IMR-90 (cell line): ENCODE measurements around the gene TAB2. TPM values are rescaled to one million over a fixed set of nuclear protein-coding genes. Genes with fewer than 3 reads are reported as not detected.

Source experiments
- ATAC-seq: fragments of 200-7000 bp; cut with Tn5 transposase; 2 replicates; pipeline ENCODE4 v1.9.1; 2020; ENCODE audit warnings: low read depth, mild to moderate bottlenecking, moderate library complexity
- BruUV-seq: library from RNA; stranded (reverse); fragments of 400-500 nt; replicated peaks from 2 replicates; lab custom pipeline; 2021; lab: Mats Ljungman, UMichigan
- CTCF ChIA-PET: fragments of 300-600 bp; formaldehyde crosslinking; extraction: SDS; loops from one replicate; lab custom pipeline; 2021; ENCODE audit warnings: antibody characterized with exemption; lab: Yijun Ruan, JAX
- POLR2A ChIA-PET: fragments of 300-600 bp; sonication (Branson Sonifier 250); formaldehyde crosslinking; loops from one replicate; lab custom pipeline; 2022; ENCODE audit warnings: antibody characterized with exemption; ENCODE audit not compliant: unreplicated experiment; lab: Charles Lee
- DNase-seq: peaks from one replicate; pipeline ENCODE4 v3.0.0; 2013
- H2AFZ ChIP-seq: replicated peaks from 2 replicates; pipeline ENCODE3; 2013; ENCODE audit warnings: low read length, mild to moderate bottlenecking; ENCODE audit not compliant: poor library complexity
- H2AK5ac ChIP-seq: 2 replicates; pipeline ENCODE4 v1.6.1; 2013; ENCODE audit warnings: low read depth, low read length, inconsistent platforms
- H2AK9ac ChIP-seq: replicated peaks from 2 replicates; pipeline ENCODE3; 2013; ENCODE audit warnings: mild to moderate bottlenecking, low read depth, low read length, moderate library complexity; ENCODE audit not compliant: poor library complexity
- H2BK120ac ChIP-seq: 2 replicates; pipeline ENCODE4 v1.6.1; 2013; ENCODE audit warnings: low read depth, low read length, inconsistent platforms
- H2BK15ac ChIP-seq: 3 replicates; pipeline ENCODE4 v1.6.1; 2013; ENCODE audit warnings: low read depth, low read length, inconsistent platforms
- H2BK20ac ChIP-seq: 2 replicates; pipeline ENCODE4 v1.6.1; 2013; ENCODE audit warnings: low read depth, mild to moderate bottlenecking, inconsistent platforms, low read length, moderate library complexity
- H2BK5ac ChIP-seq: 2 replicates; pipeline ENCODE4 v1.6.1; 2013; ENCODE audit warnings: mild to moderate bottlenecking, low read depth, low read length, inconsistent platforms; ENCODE audit not compliant: poor library complexity, severe bottlenecking
- H3K14ac ChIP-seq: replicated peaks from 2 replicates; pipeline ENCODE4 v1.6.1; 2013; ENCODE audit warnings: low read depth, low read length, inconsistent platforms
- H3K18ac ChIP-seq: 2 replicates; pipeline ENCODE4 v1.6.1; 2013; ENCODE audit warnings: low read depth, low read length, control low read depth
- H3K23ac ChIP-seq: 2 replicates; pipeline ENCODE4 v1.6.1; 2013; ENCODE audit warnings: low read depth, low read length, inconsistent platforms
- H3K27ac ChIP-seq: 2 replicates; pipeline ENCODE4 v1.5.1; 2013; ENCODE audit warnings: mild to moderate bottlenecking, control low read depth, low read length; ENCODE audit not compliant: insufficient read depth
- H3K27me3 ChIP-seq: 2 replicates; pipeline ENCODE4 v1.6.1; 2013; ENCODE audit warnings: low read length; ENCODE audit not compliant: control insufficient read depth, insufficient read depth
- H3K36me3 ChIP-seq: 2 replicates; pipeline ENCODE4 v1.6.1; 2013; ENCODE audit warnings: low read length, mixed read lengths; ENCODE audit not compliant: control insufficient read depth, insufficient read depth
- H3K4ac ChIP-seq: 2 replicates; pipeline ENCODE4 v1.6.1; 2013; ENCODE audit warnings: low read depth, low read length, inconsistent platforms
- H3K4me1 ChIP-seq: 2 replicates; pipeline ENCODE4 v1.6.1; 2013; ENCODE audit warnings: low read length, mixed read lengths; ENCODE audit not compliant: control insufficient read depth, insufficient read depth
- H3K4me2 ChIP-seq: 2 replicates; pipeline ENCODE4 v1.6.1; 2013; ENCODE audit warnings: low read depth, mild to moderate bottlenecking, control low read depth, low read length, moderate library complexity
- H3K4me3 ChIP-seq: 2 replicates; pipeline ENCODE4 v1.5.1; 2013; ENCODE audit warnings: low read depth, mild to moderate bottlenecking, control low read depth, low read length, moderate library complexity; ENCODE audit not compliant: insufficient read depth
- H3K56ac ChIP-seq: 2 replicates; pipeline ENCODE4 v1.6.1; 2013; ENCODE audit warnings: low read length, inconsistent platforms; ENCODE audit not compliant: insufficient read depth; ENCODE audit errors: extremely low read depth
- H3K79me1 ChIP-seq, 2 experiments: 2 replicates each; pipeline ENCODE4 v1.6.1; 2013; ENCODE audit warnings: low read length in 2 of 2, inconsistent platforms in 1 of 2, low read depth in 1 of 2
- H3K9ac ChIP-seq: 2 replicates; pipeline ENCODE4 v1.6.1; 2013; ENCODE audit warnings: low read depth, low read length, control low read depth
- H3K9me1 ChIP-seq: 2 replicates; pipeline ENCODE4 v1.6.1; 2013; ENCODE audit warnings: low read length, inconsistent platforms; ENCODE audit not compliant: insufficient read depth
- H3K9me3 ChIP-seq: 2 replicates; pipeline ENCODE4 v1.6.1; 2013; ENCODE audit warnings: low read length; ENCODE audit not compliant: control insufficient read depth, insufficient read depth
- H4K20me1 ChIP-seq: 2 replicates; pipeline ENCODE4 v1.6.1; 2013; ENCODE audit warnings: low read length, inconsistent platforms; ENCODE audit not compliant: insufficient read depth
- H4K5ac ChIP-seq: 2 replicates; pipeline ENCODE4 v1.6.1; 2013; ENCODE audit warnings: mild to moderate bottlenecking, low read depth, low read length, control low read depth
- H4K8ac ChIP-seq, 2 experiments: 2 replicates each; pipeline ENCODE4 v1.6.1; 2013; ENCODE audit warnings: low read depth in 2 of 2, low read length in 2 of 2, control low read depth in 1 of 2, inconsistent platforms in 1 of 2
- H4K91ac ChIP-seq: 2 replicates; pipeline ENCODE4 v1.6.1; 2013; ENCODE audit warnings: low read depth, low read length, inconsistent platforms; ENCODE audit not compliant: insufficient read depth
- CEBPB ChIP-seq: IDR thresholded peaks from 2 replicates; pipeline ENCODE4 v1.6.1; 2012; ENCODE audit warnings: low read depth, low read length, improper control_type of control experiment
- CHD1 ChIP-seq: IDR thresholded peaks from 2 replicates; pipeline ENCODE4 v1.6.1; 2012; ENCODE audit warnings: low read depth, low read length, improper control_type of control experiment
- ELK1 ChIP-seq: fragments of 150-350 bp; IDR thresholded peaks from 2 replicates; pipeline ENCODE4 v1.6.1; 2016; ENCODE audit warnings: low read depth, mild to moderate bottlenecking, low read length, moderate library complexity, borderline replicate concordance
- MXI1 ChIP-seq: IDR thresholded peaks from 2 replicates; pipeline ENCODE4 v1.6.1; 2012; ENCODE audit warnings: low read depth, mild to moderate bottlenecking, low read length, moderate library complexity, borderline replicate concordance
- POLR2A ChIP-seq: IDR thresholded peaks from 2 replicates; pipeline ENCODE4 v1.6.1; 2012; ENCODE audit warnings: mild to moderate bottlenecking, low read depth, low read length
- RCOR1 ChIP-seq: IDR thresholded peaks from 2 replicates; pipeline ENCODE4 v1.6.1; 2012; ENCODE audit warnings: mild to moderate bottlenecking, low read length, improper control_type of control experiment; ENCODE audit not compliant: insufficient replicate concordance
- SMC3 ChIP-seq: fragments of 150-350 bp; IDR thresholded peaks from 2 replicates; pipeline ENCODE4 v1.6.1; 2016; ENCODE audit warnings: low read depth, mild to moderate bottlenecking, antibody characterized with exemption, low read length, moderate library complexity
- WGBS, 2 experiments: methylation state at CpG; one replicate each; pipeline versions ENCODE4 v1.1.5 to v1.1.7; 2013; ENCODE audit warnings: missing lambda C conversion rate in 2 of 2; ENCODE audit not compliant: insufficient read length in 1 of 2; ENCODE audit errors: extremely low coverage in 2 of 2; 5-methylcytosine and 5-hydroxymethylcytosine counted together
- dilution Hi-C: fragments of 300-500 bp; cut with HindIII; formaldehyde crosslinking; loops from one replicate; pipeline ENCODE4 v1.14.3; 2018; ENCODE audit warnings: low sequenced_read_pairs; ENCODE audit not compliant: unreplicated experiment
- in situ Hi-C: fragments of 300-500 bp; cut with MboI; formaldehyde crosslinking; loops from 3 replicates; pipeline ENCODE4 v1.14.3; 2019; ENCODE audit warnings: low sequenced_read_pairs, inconsistent platforms, mixed read lengths
- intact Hi-C: fragments of 100-400 bp; cut with micrococcal nuclease; formaldehyde crosslinking; loops from 2 replicates; pipeline ENCODE4 v1.10.0; 2022
- polyA plus RNA-seq, 3 experiments: library from polyadenylated mRNA; depleted of rRNA; stranded (reverse); fragments of >200 nt; gene quantifications; 2 replicates each; pipeline ENCODE4 v1.2.3, GENCODE V29; 2012; ENCODE audit warnings: low replicate concordance in 1 of 3
- total RNA-seq: library from RNA; depleted of rRNA; stranded (reverse); fragments of >200 nt; gene quantifications from 2 replicates; pipeline ENCODE4 v1.2.3, GENCODE V29; 2012

Gene TAB2
- total and polyA plus RNA-seq, 2 of the 4 experiments (the other 2 are of a cell fraction), result 20.8 to 25.3 TPM

- Histone ChIP-seq H3K9me1 (no peaks in the 10 kb centered on the region), H3K4me2 (no peak overlapping the region), H4K91ac (no peak overlapping the region), H3K4me3 (no peak overlapping the region), H3K18ac (no peak overlapping the region), H3K79me1 (peaks cover 0 to 5% of the 10 kb centered on the region in 2 experiments; a peak in 3 of 4 replicates), H2BK120ac (no peak overlapping the region), H3K36me3 (no peaks in the 10 kb centered on the region), H3K56ac (no peak overlapping the region), H3K27me3 (no peaks in the 10 kb centered on the region; the same call in 1 of the 2 replicates), H2AK9ac (no peak overlapping the region), H3K23ac (no peak overlapping the region), H3K4me1 (no peaks in the 10 kb centered on the region), H2BK20ac (no peak overlapping the region), H3K4ac (no peak overlapping the region), H3K14ac (no peak overlapping the region), H3K9ac (no peak overlapping the region), H2BK15ac (no peak overlapping the region), H3K9me3 (no peaks in the 10 kb centered on the region), H4K8ac (no peak overlapping the region), H4K5ac (no peak overlapping the region), H2BK5ac (no peak overlapping the region), H4K20me1 (peaks cover 6% of the 10 kb centered on the region; the same call in 1 of the 2 replicates), H3K27ac (no peak overlapping the region), H2AK5ac (no peak overlapping the region), H2AFZ (no peak overlapping the region)
- in situ Hi-C loops (no loop called here), intact Hi-C loops (no loop called here), dilution Hi-C loops (no loop called here)
- ChIA-PET POLR2A (no interaction called here), CTCF (no interaction called here)
- no TSS peak for BruUV-seq
- ATAC-seq, result no peak
- TF ChIP-seq MXI1 (no peak), SMC3 (no peak), CHD1 (no peak), CEBPB (no peak), RCOR1 (no peak), ELK1 (no peak), POLR2A (no peak)
- 88% methylated on average over 1 of the region's 1 CpG; no CpG with 5 or more reads in 1 of the 2 experiments for WGBS, 2 experiments
- no peak for DNase-seq
Measured at GRCh38 chr6:149313861-149314260, 3.7 kb upstream of the TAB2 start.
